Placental epithelial cell (primary cell): Measurements from ENCODE around the gene UNC13D. TPM values are rescaled to one million over a fixed set of nuclear protein-coding genes. Genes with fewer than 3 reads are reported as not detected.

ENCODE experiments used
- total RNA-seq: library from RNA; depleted of rRNA; stranded (reverse); fragments of >200 nt; gene quantifications from 2 replicates; pipeline ENCODE4 v1.2.3, GENCODE V29; 2012

Gene UNC13D
- total RNA-seq = 204 and 275 TPM in 2 replicates

DNA sequence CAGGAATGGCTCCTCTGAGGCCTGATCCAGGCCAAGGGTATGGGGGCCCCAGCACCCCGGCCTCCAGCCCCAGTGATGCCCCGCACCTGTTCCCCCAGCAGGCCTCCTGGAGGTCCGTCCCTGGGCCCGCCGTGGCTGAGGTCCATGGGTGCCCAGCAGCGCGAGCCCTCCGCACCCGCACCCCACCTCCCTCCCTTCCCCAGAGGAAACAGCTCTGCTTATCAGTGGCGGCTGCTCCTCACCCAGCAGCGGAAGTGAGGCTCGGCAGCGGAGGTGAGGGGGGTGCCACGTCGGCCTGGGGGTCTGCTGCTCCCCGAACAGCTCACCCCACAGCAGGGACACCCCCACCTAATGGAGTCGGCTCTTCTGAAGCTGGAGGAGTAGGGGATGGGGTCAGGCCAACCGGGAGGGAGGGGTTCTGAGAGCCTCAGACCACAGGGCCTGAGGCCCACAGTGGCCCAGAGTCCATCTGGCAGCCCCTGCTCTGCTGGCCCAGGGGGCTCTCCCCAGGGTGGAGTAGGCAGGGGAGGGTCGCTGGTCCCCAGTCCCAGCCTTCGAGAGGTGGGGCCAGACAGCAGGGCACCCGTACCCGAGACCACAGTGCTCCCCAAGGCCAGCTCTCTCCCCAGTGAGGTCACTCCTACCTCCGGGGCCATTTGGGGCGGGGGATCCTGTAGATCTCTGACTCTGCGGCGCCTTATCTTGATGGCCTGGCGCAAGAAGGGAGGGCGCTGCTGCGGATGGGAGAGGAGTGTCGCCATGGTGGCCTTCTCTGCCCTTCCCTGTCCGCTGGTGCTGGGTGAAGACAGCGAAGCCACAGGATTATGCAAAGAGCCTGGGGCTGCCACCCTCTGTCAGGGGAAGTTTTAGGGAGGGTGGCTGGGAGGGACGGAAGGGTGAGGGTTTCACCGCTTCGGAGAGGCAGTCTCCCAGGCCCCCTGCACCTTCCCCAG is at the start of gene UNC13D:
UNC13D (minus strand) TSS at position 828 of the 953 bp plus-strand sequence; CDS start at position 761, 67 bp downstream.

DNA sequence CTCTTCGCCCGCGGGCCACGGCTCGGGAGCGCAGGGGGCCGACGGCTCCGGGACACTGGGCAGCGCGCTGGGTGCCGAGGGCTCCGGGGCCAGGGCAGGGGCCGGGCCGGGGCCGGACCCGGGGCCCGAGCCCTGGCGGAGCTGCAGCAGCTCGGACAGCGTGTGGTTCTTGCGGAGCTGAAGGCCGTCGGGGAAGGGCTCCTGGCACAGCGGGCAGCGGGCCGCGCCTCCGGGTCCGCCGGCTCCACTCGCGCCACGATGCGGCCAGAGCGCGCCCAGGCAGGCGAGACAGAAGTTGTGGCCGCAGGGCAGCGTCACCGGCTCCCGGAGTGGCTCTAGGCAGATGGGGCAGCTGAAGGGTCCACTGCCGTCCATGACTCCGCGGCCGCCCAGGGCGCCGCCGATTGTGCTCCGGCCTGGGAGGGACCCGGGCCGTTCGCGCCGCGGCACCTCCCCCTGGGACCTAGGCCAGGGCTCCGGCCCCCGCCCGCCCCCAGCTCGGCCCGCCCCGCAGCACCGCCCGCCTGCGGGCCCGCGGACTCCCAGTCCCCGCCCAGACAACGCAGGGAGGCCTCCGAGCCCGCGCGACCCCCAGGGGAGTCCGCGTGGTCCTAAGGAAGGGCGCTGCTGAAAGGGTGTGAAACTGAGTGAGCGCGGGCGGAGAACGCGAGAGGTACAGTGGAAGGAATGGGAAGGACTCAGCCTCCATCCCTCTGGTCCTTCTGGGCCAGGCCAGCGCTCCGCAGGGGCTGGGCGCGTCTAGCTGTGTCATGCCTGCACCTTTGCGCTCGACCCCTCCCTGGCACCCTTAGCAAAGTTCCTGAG is 34.2 kb upstream of the UNC13D start, which contains the start of gene TRIM47:
TRIM47 (minus strand) TSS at position 408 of the 825 bp plus-strand sequence; CDS start at position 375, 33 bp downstream.

DNA sequence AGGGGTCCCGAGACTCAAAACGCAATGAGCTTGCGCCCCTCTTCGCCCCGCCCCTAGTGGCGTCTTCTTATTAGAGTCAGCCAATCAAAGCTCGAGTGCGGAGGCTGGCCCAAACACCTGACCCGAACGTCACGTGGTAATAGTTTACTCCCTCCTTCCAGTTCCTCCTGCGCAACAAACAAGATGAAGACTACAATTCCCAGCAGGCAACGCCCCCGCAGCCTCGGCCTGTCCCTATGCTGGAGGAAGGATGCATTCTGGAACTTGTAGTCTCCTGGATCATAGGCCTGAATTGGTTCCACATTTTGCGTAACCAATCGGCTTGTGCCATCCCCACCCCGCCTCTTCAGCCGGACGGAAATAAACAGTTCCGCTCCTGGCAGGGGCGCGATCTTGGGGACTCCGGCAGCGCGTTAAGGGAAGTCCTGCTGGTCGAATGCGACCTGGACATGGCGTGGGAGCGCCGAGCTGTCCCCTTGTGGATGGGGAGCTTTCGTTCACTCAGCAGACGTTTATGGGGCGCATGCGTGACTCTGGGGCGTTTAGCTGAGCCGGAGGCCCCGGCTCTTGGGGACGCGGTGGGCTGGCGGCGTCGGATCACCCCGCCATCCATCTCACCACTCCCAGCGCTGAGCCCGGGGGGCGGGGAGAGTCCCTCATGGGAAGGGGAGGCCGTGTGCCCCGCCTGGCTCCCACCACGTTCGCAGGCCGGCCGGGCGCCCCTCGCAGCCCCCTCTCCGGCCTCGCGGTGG is 11.3 kb upstream of the UNC13D start, which contains the start of gene WBP2:
WBP2 (minus strand) TSS at position 26 of the 752 bp plus-strand sequence. CDS start 38 bp downstream, outside the sequence.

DNA sequence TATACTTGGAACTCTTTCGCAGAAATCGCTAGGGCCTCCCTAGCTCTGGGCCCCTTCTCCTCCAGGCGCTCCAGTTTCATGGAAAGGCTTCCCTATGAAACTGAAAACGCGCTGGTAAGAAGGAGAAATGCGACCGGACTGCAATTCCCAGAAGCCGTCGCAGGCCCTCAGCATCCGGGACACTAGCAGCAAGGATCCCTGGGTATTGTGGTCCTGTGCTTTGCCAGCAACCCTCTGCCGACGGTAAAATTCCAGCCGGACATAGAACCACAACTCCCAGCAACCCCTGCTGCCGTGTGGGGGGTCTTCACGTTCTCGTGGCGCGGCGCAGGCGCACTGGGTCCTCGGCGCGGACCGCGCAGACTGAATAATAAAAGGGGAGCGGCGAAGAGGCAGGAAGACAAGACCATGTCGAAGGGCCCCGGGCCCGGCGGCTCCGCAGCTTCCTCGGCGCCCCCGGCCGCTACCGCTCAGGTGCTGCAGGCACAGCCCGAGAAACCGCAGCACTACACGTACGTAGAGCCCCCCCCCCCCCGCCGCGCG is 59.7 kb downstream of the UNC13D start, which contains the start of gene UNK:
UNK (plus strand) TSS at position 334 of the 543 bp plus-strand sequence; CDS start at position 409, 75 bp downstream.

Other genes with a start within 250 kb of the UNC13D start
- 1.3 and 5.1 TPM in 2 replicates for gene SMIM5, start 211.0 kb downstream of the UNC13D start, total RNA-seq
- 33.6 and 50.6 TPM in 2 replicates for gene RECQL5, start 177.2 kb downstream of the UNC13D start, total RNA-seq
- 45.7 and 64.0 TPM in 2 replicates for gene SAP30BP, start 177.1 kb downstream of the UNC13D start, total RNA-seq
- gene ITGB4, start 122.9 kb downstream of the UNC13D start, total RNA-seq = 30.2 and 274 TPM in 2 replicates
- gene GALK1, start 79.2 kb downstream of the UNC13D start, total RNA-seq = 66.3 and 77.0 TPM in 2 replicates
- 21.2 and 22.8 TPM in 2 replicates for gene UNK, start 59.6 kb downstream of the UNC13D start, total RNA-seq
- 28.1 and 30.2 TPM in 2 replicates for gene WBP2, start 10.9 kb upstream of the UNC13D start, total RNA-seq
- gene TRIM47, start 34.2 kb upstream of the UNC13D start, total RNA-seq = 16.7 and 25.9 TPM in 2 replicates
- gene TRIM65, start 52.5 kb upstream of the UNC13D start, total RNA-seq = 19.4 and 21.2 TPM in 2 replicates
- 40.0 and 41.0 TPM in 2 replicates for gene MRPL38, start 60.5 kb upstream of the UNC13D start, total RNA-seq
- gene FBF1, start 96.6 kb upstream of the UNC13D start, total RNA-seq = 7.3 and 28.7 TPM in 2 replicates
- 147 TPM in 2 replicates for gene ACOX1, start 134.8 kb upstream of the UNC13D start, total RNA-seq
- 48.4 and 78.5 TPM in 2 replicates for gene TEN1, start 134.8 kb upstream of the UNC13D start, total RNA-seq
- 4.7 and 4.8 TPM in 2 replicates for gene CDK3, start 156.5 kb upstream of the UNC13D start, total RNA-seq
- gene EVPL, start 182.9 kb upstream of the UNC13D start, total RNA-seq = 9.4 and 33.3 TPM in 2 replicates
- 31.8 and 32.3 TPM in 2 replicates for gene SRP68, start 228.1 kb upstream of the UNC13D start, total RNA-seq
- gene GALR2, start 230.4 kb upstream of the UNC13D start, total RNA-seq = 0.22 TPM in 1 of 2 replicates, not detected in the other
- gene ZACN, start 234.8 kb upstream of the UNC13D start, total RNA-seq = under 0.01 TPM in 1 of 2 replicates, not detected in the other